Measurements from ENCODE around the gene ADM5. TPM values are rescaled to one million over a fixed set of nuclear protein-coding genes. Genes with fewer than 3 reads are reported as not detected.

The ADM5 gene
- polyA plus RNA-seq, 3 donors = 1.2 TPM; not detected in 2

DNA sequence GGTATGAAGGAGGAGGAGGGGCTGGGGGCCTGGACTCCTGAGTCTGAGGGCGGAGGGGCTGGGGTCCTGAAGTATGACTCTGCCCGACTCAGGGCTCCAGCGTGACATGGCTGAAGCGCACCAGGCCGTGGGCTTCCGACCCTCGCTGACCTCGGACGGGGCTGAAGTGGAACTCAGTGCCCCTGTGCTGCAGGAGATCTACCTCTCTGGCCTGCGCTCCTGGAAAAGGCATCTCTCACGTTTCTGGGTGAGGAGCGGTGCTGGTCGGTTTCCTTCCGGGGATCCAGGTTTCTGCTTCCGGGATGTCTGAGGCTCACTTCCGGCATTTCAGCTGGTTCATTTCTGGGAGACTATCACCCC lies 2.7 kb downstream of the ADM5 start:
- Histone ChIP-seq H3K9me3 (replicated peaks in 1 of 2; ENCODE audit: control insufficient read depth in 1 of 2, insufficient read depth in 1 of 2, low read length in 2 of 2) (peaks cover 0 to 11% of the 10 kb centered on the region in 2 donors), H3K36me3 (replicated peaks in 1 of 2; ENCODE audit: control insufficient read depth in 1 of 2, insufficient read depth in 2 of 2, low read length in 2 of 2) (no peaks in the 10 kb centered on the region), H4K20me1 (ENCODE audit: insufficient read depth, low read length) (peaks cover 5% of the 10 kb centered on the region), H3K4me2 (replicated peaks; ENCODE audit: extremely low read depth, low read length, poor library complexity, severe bottlenecking) (no peak overlapping the region), H3K27me3 (ENCODE audit: control insufficient read depth in 2 of 2, insufficient read depth in 2 of 2, low read length in 2 of 2) (peaks cover 17 to 42% of the 10 kb centered on the region in 2 donors), H2AFZ (ENCODE audit: insufficient read depth, low read depth, low read length, poor library complexity, severe bottlenecking) (no peak overlapping the region), H3K4me3 (replicated peaks in 1 of 3; ENCODE audit: low read depth in 2 of 3, low read length in 3 of 3) (no peak overlapping the region), H3K4me1 (ENCODE audit: control insufficient read depth in 1 of 2, insufficient read depth in 2 of 2, low read length in 2 of 2) (peaks cover 29 to 33% of the 10 kb centered on the region in 2 donors), H3K79me2 (ENCODE audit: insufficient read depth, low read length) (no peaks in the 10 kb centered on the region), H3K9ac (ENCODE audit: insufficient read depth, low read length, poor library complexity, severe bottlenecking) (no peak overlapping the region), H3K27ac (ENCODE audit: low read depth in 1 of 2, low read length in 2 of 2) (no peak overlapping the region)
- intact Hi-C loops (cut with micrococcal nuclease) = no loop called here
- no peak for DNase-seq
- H3K4me3 Mint-ChIP-seq = peak overlapping the region in 1 of 2 donors; percentile 68
- peaks cover 0 to 19% (median 8%) of the 10 kb centered on the region in 7 donors for H3K9me3 Mint-ChIP-seq
- no peak overlapping the region for H3K27ac Mint-ChIP-seq
- H3K36me3 Mint-ChIP-seq = peaks cover 26% of the 10 kb centered on the region in 2 donors
- 91% methylated on average over 16 of the region's 16 CpGs for WGBS (ENCODE audit: insufficient coverage)
- H3K27me3 Mint-ChIP-seq (ENCODE audit: low read depth in 3 of 3) = peaks cover 53 to 55% (median 54%) of the 10 kb centered on the region in 3 donors
- peaks cover 34% of the 10 kb centered on the region for H3K4me1 Mint-ChIP-seq
- TF ChIP-seq, protein P1, sequence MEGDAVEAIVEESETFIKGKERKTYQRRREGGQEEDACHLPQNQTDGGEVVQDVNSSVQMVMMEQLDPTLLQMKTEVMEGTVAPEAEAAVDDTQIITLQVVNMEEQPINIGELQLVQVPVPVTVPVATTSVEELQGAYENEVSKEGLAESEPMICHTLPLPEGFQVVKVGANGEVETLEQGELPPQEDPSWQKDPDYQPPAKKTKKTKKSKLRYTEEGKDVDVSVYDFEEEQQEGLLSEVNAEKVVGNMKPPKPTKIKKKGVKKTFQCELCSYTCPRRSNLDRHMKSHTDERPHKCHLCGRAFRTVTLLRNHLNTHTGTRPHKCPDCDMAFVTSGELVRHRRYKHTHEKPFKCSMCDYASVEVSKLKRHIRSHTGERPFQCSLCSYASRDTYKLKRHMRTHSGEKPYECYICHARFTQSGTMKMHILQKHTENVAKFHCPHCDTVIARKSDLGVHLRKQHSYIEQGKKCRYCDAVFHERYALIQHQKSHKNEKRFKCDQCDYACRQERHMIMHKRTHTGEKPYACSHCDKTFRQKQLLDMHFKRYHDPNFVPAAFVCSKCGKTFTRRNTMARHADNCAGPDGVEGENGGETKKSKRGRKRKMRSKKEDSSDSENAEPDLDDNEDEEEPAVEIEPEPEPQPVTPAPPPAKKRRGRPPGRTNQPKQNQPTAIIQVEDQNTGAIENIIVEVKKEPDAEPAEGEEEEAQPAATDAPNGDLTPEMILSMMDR (IDR thresholded peaks at IDR 0.05) = no peak

DNA sequence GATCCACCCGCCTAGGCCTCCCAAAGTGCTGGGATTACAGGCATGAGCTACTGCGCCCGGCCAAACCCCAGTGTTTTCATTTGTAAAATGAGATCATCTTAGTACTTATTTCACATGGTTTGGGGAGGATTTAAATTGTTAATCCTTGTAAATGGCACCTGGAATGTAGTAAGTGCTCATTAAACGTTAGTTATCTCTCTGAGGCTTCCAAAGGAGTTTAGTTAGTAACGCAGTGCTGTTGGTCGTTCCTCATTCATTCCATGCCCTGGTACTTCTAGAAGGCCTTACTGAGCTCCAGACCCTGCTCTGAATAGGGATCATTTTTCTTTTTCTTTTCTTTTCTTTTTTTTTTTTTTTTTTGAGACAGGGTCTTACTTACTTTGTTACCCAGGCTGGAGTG lies 6.7 kb downstream of the ADM5 start:
- 100% methylated on average over 1 of the region's 6 CpGs for WGBS (ENCODE audit: insufficient coverage)
- H3K27ac ChIP-seq (ENCODE audit: low read depth in 1 of 2, low read length in 2 of 2) = no peak overlapping the region
- no peak overlapping the region for H2AFZ ChIP-seq (ENCODE audit: insufficient read depth, low read depth, low read length, poor library complexity, severe bottlenecking)
- no peak overlapping the region for H3K27ac Mint-ChIP-seq
- H3K4me1 Mint-ChIP-seq = peaks cover 10% of the 10 kb centered on the region
- H3K9me3 Mint-ChIP-seq = peaks cover 0 to 9% (median 1%) of the 10 kb centered on the region in 7 donors
- no peak overlapping the region for H3K4me3 Mint-ChIP-seq
- peaks cover 29 to 43% (median 32%) of the 10 kb centered on the region in 3 donors for H3K27me3 Mint-ChIP-seq (ENCODE audit: low read depth in 3 of 3)
- intact Hi-C loops (cut with micrococcal nuclease) = no loop called here
- no peaks in the 10 kb centered on the region for H3K79me2 ChIP-seq (ENCODE audit: insufficient read depth, low read length)
- no peaks in the 10 kb centered on the region for H4K20me1 ChIP-seq (ENCODE audit: insufficient read depth, low read length)
- TF ChIP-seq, protein P1 (IDR thresholded peaks at IDR 0.05) = no peak
- peaks cover 0 to 4% of the 10 kb centered on the region in 2 donors for H3K9me3 ChIP-seq (replicated peaks in 1 of 2; ENCODE audit: control insufficient read depth in 1 of 2, insufficient read depth in 1 of 2, low read length in 2 of 2)
- peaks cover 0 to 2% of the 10 kb centered on the region in 2 donors for H3K36me3 Mint-ChIP-seq
- DNase-seq = no peak
- no peak overlapping the region for H3K4me3 ChIP-seq (replicated peaks in 1 of 3; ENCODE audit: low read depth in 2 of 3, low read length in 3 of 3)
- H3K4me1 ChIP-seq (ENCODE audit: control insufficient read depth in 1 of 2, insufficient read depth in 2 of 2, low read length in 2 of 2) = peaks cover 4% of the 10 kb centered on the region in 2 donors
- H3K36me3 ChIP-seq (replicated peaks in 1 of 2; ENCODE audit: control insufficient read depth in 1 of 2, insufficient read depth in 2 of 2, low read length in 2 of 2) = no peaks in the 10 kb centered on the region
- peaks cover 6 to 23% of the 10 kb centered on the region in 2 donors for H3K27me3 ChIP-seq (ENCODE audit: control insufficient read depth in 2 of 2, insufficient read depth in 2 of 2, low read length in 2 of 2)
- H3K9ac ChIP-seq (ENCODE audit: insufficient read depth, low read length, poor library complexity, severe bottlenecking) = no peak overlapping the region
- H3K4me2 ChIP-seq (replicated peaks; ENCODE audit: extremely low read depth, low read length, poor library complexity, severe bottlenecking) = no peak overlapping the region

Data from CD14-positive monocyte (primary cell).